Measurements from ENCODE around the gene TMEM255A.

Gene TMEM255A

GRCh38 chrX:120318411-120318810 is 7.2 kb upstream of the TMEM255A start:
- Mint-ChIP-seq H3K36me3 (ENCODE audit: insufficient read depth) (peaks cover 3% of the 10 kb centered on the region), H3K9me3 (no peaks in the 10 kb centered on the region), H3K27ac (no peak overlapping the region), H3K27me3 (peaks cover 0 to 5% of the 10 kb centered on the region in 2 donors), H3K4me3 (no peak overlapping the region), H3K4me1 (ENCODE audit: low read depth in 2 of 2) (peaks cover 0 to 2% of the 10 kb centered on the region in 2 donors)
- no peak for ATAC-seq (replicated peaks)
- no peak for DNase-seq

GRCh38 chrX:120316587-120317283 is 5.5 kb upstream of the TMEM255A start:
- Mint-ChIP-seq H3K4me3 (no peak overlapping the region), H3K36me3 (ENCODE audit: insufficient read depth) (peaks cover 3% of the 10 kb centered on the region), H3K27ac (no peak overlapping the region), H3K9me3 (no peaks in the 10 kb centered on the region), H3K4me1 (ENCODE audit: low read depth in 2 of 2) (peaks cover 0 to 2% of the 10 kb centered on the region in 2 donors), H3K27me3 (peaks cover 0 to 6% of the 10 kb centered on the region in 2 donors)
- no peak for DNase-seq
- ATAC-seq (replicated peaks): no peak

GRCh38 chrX:120315776-120316175 is 4.5 kb upstream of the TMEM255A start:
- H3K27ac Mint-ChIP-seq: no peak overlapping the region
- H3K4me3 Mint-ChIP-seq: no peak overlapping the region
- ATAC-seq (replicated peaks) (no peak), DNase-seq (no peak)
- peaks cover 0 to 2% of the 10 kb centered on the region in 2 donors for H3K4me1 Mint-ChIP-seq (ENCODE audit: low read depth in 2 of 2)
- no peaks in the 10 kb centered on the region for H3K9me3 Mint-ChIP-seq
- peaks cover 3% of the 10 kb centered on the region for H3K36me3 Mint-ChIP-seq (ENCODE audit: insufficient read depth)
- H3K27me3 Mint-ChIP-seq: peaks cover 0 to 6% of the 10 kb centered on the region in 2 donors

GRCh38 chrX:120311727-120312063 is 434 bp upstream of the TMEM255A start:
- no peak for ATAC-seq (replicated peaks)
- Mint-ChIP-seq H3K4me1 (ENCODE audit: low read depth in 2 of 2) (peaks cover 15 to 16% of the 10 kb centered on the region in 2 donors), H3K9me3 (no peaks in the 10 kb centered on the region), H3K4me3 (peak overlapping the region in 1 of 2 donors; percentile 77), H3K27ac (no peak overlapping the region), H3K36me3 (ENCODE audit: insufficient read depth) (peaks cover 8% of the 10 kb centered on the region), H3K27me3 (peaks cover 0 to 6% of the 10 kb centered on the region in 2 donors)
- DNase-seq: no peak

- ATAC-seq (replicated peaks): no peak
- no peak for DNase-seq
- Mint-ChIP-seq H3K36me3 (ENCODE audit: insufficient read depth) (peaks cover 8% of the 10 kb centered on the region), H3K27me3 (peaks cover 0 to 6% of the 10 kb centered on the region in 2 donors), H3K27ac (peak overlapping the region; percentile 84 to 89), H3K4me3 (peak overlapping the region; percentile 77 to 79), H3K9me3 (no peaks in the 10 kb centered on the region), H3K4me1 (ENCODE audit: low read depth in 2 of 2) (peaks cover 19 to 21% of the 10 kb centered on the region in 2 donors)
Measured at GRCh38 chrX:120309873-120310705, 1.2 kb downstream of the TMEM255A start.

GRCh38 chrX:120308959-120309872 is 2.0 kb downstream of the TMEM255A start:
- peaks cover 0 to 6% of the 10 kb centered on the region in 2 donors for H3K27me3 Mint-ChIP-seq
- ATAC-seq (replicated peaks) (peak; percentile 91), DNase-seq (peak; percentile 60 to 67 (median 62))
- peak overlapping the region; percentile 77 to 79 for H3K4me3 Mint-ChIP-seq
- H3K27ac Mint-ChIP-seq: peak overlapping the region; percentile 84 to 89
- H3K9me3 Mint-ChIP-seq: no peaks in the 10 kb centered on the region
- H3K4me1 Mint-ChIP-seq (ENCODE audit: low read depth in 2 of 2): peaks cover 19 to 21% of the 10 kb centered on the region in 2 donors
- H3K36me3 Mint-ChIP-seq (ENCODE audit: insufficient read depth): peaks cover 8% of the 10 kb centered on the region

- ATAC-seq (replicated peaks) (no peak), DNase-seq (no peak)
- Mint-ChIP-seq H3K36me3 (ENCODE audit: insufficient read depth) (peaks cover 8% of the 10 kb centered on the region), H3K9me3 (no peaks in the 10 kb centered on the region), H3K4me3 (peak overlapping the region in 1 of 2 donors; percentile 77), H3K27ac (no peak overlapping the region), H3K27me3 (peaks cover 0 to 2% of the 10 kb centered on the region in 2 donors), H3K4me1 (ENCODE audit: low read depth in 2 of 2) (peaks cover 19 to 21% of the 10 kb centered on the region in 2 donors)
Measured at GRCh38 chrX:120308558-120308957, 2.7 kb downstream of the TMEM255A start.

GRCh38 chrX:120306630-120307029 is 4.6 kb downstream of the TMEM255A start:
- Mint-ChIP-seq H3K36me3 (ENCODE audit: insufficient read depth) (peaks cover 11% of the 10 kb centered on the region), H3K27ac (no peak overlapping the region), H3K27me3 (no peaks in the 10 kb centered on the region), H3K4me3 (peak overlapping the region in 1 of 2 donors; percentile 10), H3K9me3 (no peaks in the 10 kb centered on the region), H3K4me1 (ENCODE audit: low read depth in 2 of 2) (peaks cover 26 to 35% of the 10 kb centered on the region in 2 donors)
- ATAC-seq (replicated peaks) (no peak), DNase-seq (no peak)

- H3K4me1 Mint-ChIP-seq (ENCODE audit: low read depth in 2 of 2): peaks cover 26 to 35% of the 10 kb centered on the region in 2 donors
- H3K36me3 Mint-ChIP-seq (ENCODE audit: insufficient read depth): peaks cover 11% of the 10 kb centered on the region
- no peak for DNase-seq
- H3K27ac Mint-ChIP-seq: no peak overlapping the region
- peak overlapping the region in 1 of 2 donors; percentile 10 for H3K4me3 Mint-ChIP-seq
- no peaks in the 10 kb centered on the region for H3K9me3 Mint-ChIP-seq
- no peaks in the 10 kb centered on the region for H3K27me3 Mint-ChIP-seq
- ATAC-seq (replicated peaks): no peak
Measured at GRCh38 chrX:120305531-120306141, 5.6 kb downstream of the TMEM255A start.

GRCh38 chrX:120304256-120304655 is 7.0 kb downstream of the TMEM255A start:
- Mint-ChIP-seq H3K36me3 (ENCODE audit: insufficient read depth) (peaks cover 4% of the 10 kb centered on the region), H3K4me3 (no peak overlapping the region), H3K27ac (no peak overlapping the region), H3K27me3 (no peaks in the 10 kb centered on the region), H3K4me1 (ENCODE audit: low read depth in 2 of 2) (peaks cover 19 to 28% of the 10 kb centered on the region in 2 donors), H3K9me3 (no peaks in the 10 kb centered on the region)
- ATAC-seq (replicated peaks) (no peak), DNase-seq (no peak)

- peak overlapping the region; percentile 66 to 71 for H3K4me3 Mint-ChIP-seq
- H3K9me3 Mint-ChIP-seq: no peaks in the 10 kb centered on the region
- H3K27me3 Mint-ChIP-seq: no peaks in the 10 kb centered on the region
- H3K4me1 Mint-ChIP-seq (ENCODE audit: low read depth in 2 of 2): peaks cover 14 to 24% of the 10 kb centered on the region in 2 donors
- H3K27ac Mint-ChIP-seq: peak overlapping the region; percentile 3 to 82
- H3K36me3 Mint-ChIP-seq (ENCODE audit: insufficient read depth): peaks cover 3% of the 10 kb centered on the region
- ATAC-seq (replicated peaks) (peak; percentile 100), DNase-seq (peak; percentile 21 to 36 (median 23))
Measured at GRCh38 chrX:120302434-120302833, 8.8 kb downstream of the TMEM255A start.

GRCh38 chrX:120301960-120302359 is 9.3 kb downstream of the TMEM255A start:
- Mint-ChIP-seq H3K4me3 (peak overlapping the region; percentile 66 to 71), H3K27me3 (no peaks in the 10 kb centered on the region)

More at GRCh38 chrX:120301960-120302359, 9.3 kb downstream of the TMEM255A start:
- no peaks in the 10 kb centered on the region for H3K9me3 Mint-ChIP-seq
- peaks cover 3% of the 10 kb centered on the region for H3K36me3 Mint-ChIP-seq (ENCODE audit: insufficient read depth)
- no peak overlapping the region for H3K27ac Mint-ChIP-seq
- peaks cover 14 to 21% of the 10 kb centered on the region in 2 donors for H3K4me1 Mint-ChIP-seq (ENCODE audit: low read depth in 2 of 2)
- no peak for DNase-seq
- ATAC-seq (replicated peaks): no peak

Measured in effector memory CD8-positive, alpha-beta T cell (primary cell).